Measurements from ENCODE around the gene THSD7B. TPM values are rescaled to one million over a fixed set of nuclear protein-coding genes. Genes with fewer than 3 reads are reported as not detected.

Gene THSD7B
- total and polyA plus RNA-seq, 4 donors = 3.9 to 10.8 (median 4.0) TPM

GRCh38 chr2:137261881-137262585, 496.7 kb downstream of the THSD7B start:
- H3K27ac ChIP-seq (ENCODE audit: low read depth, low read length) = no peak overlapping the region
- H3K4me3 ChIP-seq (ENCODE audit: low read depth, low read length) = no peak overlapping the region
- peak in 1 of 6 donors; percentile 28 for DNase-seq (ENCODE audit: low read depth in 4 of 6, low spot score in 6 of 6)
- no peaks in the 10 kb centered on the region for H3K27me3 ChIP-seq (ENCODE audit: control insufficient read depth, insufficient read depth, low read length)
- no peaks in the 10 kb centered on the region for H3K36me3 ChIP-seq (ENCODE audit: control insufficient read depth, insufficient read depth, low read length)
- H3K4me1 ChIP-seq (ENCODE audit: control insufficient read depth, insufficient read depth, low read length) = no peaks in the 10 kb centered on the region
- 91% methylated on average over 1 of the region's 3 CpGs for WGBS (ENCODE audit: insufficient coverage)
- H3K9me3 ChIP-seq (ENCODE audit: control insufficient read depth, insufficient read depth, low read length) = no peaks in the 10 kb centered on the region

GRCh38 chr2:137262594-137262993, 497.2 kb downstream of the THSD7B start:
- DNase-seq (ENCODE audit: low read depth in 4 of 6, low spot score in 6 of 6) = peak in 2 of 6 donors; percentile 5 to 42
- no peaks in the 10 kb centered on the region for H3K36me3 ChIP-seq (ENCODE audit: control insufficient read depth, insufficient read depth, low read length)
- H3K27ac ChIP-seq (ENCODE audit: low read depth, low read length) = no peak overlapping the region
- H3K9me3 ChIP-seq (ENCODE audit: control insufficient read depth, insufficient read depth, low read length) = no peaks in the 10 kb centered on the region
- H3K27me3 ChIP-seq (ENCODE audit: control insufficient read depth, insufficient read depth, low read length) = no peaks in the 10 kb centered on the region
- WGBS (ENCODE audit: insufficient coverage) = no CpG with 5 or more reads among the region's 2 CpGs
- H3K4me1 ChIP-seq (ENCODE audit: control insufficient read depth, insufficient read depth, low read length) = no peaks in the 10 kb centered on the region
- H3K4me3 ChIP-seq (ENCODE audit: low read depth, low read length) = no peak overlapping the region

GRCh38 chr2:137287913-137288639, 522.7 kb downstream of the THSD7B start:
- WGBS (ENCODE audit: insufficient coverage) = 33% methylated on average over 1 of the region's 4 CpGs
- Histone ChIP-seq H3K27me3 (ENCODE audit: control insufficient read depth, insufficient read depth, low read length) (no peaks in the 10 kb centered on the region), H3K27ac (ENCODE audit: low read depth, low read length) (no peak overlapping the region), H3K36me3 (ENCODE audit: control insufficient read depth, insufficient read depth, low read length) (no peaks in the 10 kb centered on the region), H3K4me1 (ENCODE audit: control insufficient read depth, insufficient read depth, low read length) (no peaks in the 10 kb centered on the region), H3K9me3 (ENCODE audit: control insufficient read depth, insufficient read depth, low read length) (no peaks in the 10 kb centered on the region), H3K4me3 (ENCODE audit: low read depth, low read length) (no peak overlapping the region)
- peak in 2 of 6 donors; percentile 7 to 11 for DNase-seq (ENCODE audit: low read depth in 4 of 6, low spot score in 6 of 6)

- Histone ChIP-seq H3K27me3 (ENCODE audit: control insufficient read depth, insufficient read depth, low read length) (no peaks in the 10 kb centered on the region), H3K4me1 (ENCODE audit: control insufficient read depth, insufficient read depth, low read length) (no peaks in the 10 kb centered on the region), H3K9me3 (ENCODE audit: control insufficient read depth, insufficient read depth, low read length) (no peaks in the 10 kb centered on the region), H3K36me3 (ENCODE audit: control insufficient read depth, insufficient read depth, low read length) (no peaks in the 10 kb centered on the region), H3K4me3 (ENCODE audit: low read depth, low read length) (no peak overlapping the region), H3K27ac (ENCODE audit: low read depth, low read length) (no peak overlapping the region)
- DNase-seq (ENCODE audit: low read depth in 4 of 6, low spot score in 6 of 6) = peak in 1 of 6 donors; percentile 53
Observed at GRCh38 chr2:137291836-137292570, 526.7 kb downstream of the THSD7B start.

- 90% methylated on average over 3 of the region's 3 CpGs for WGBS (ENCODE audit: insufficient coverage)
- no peak overlapping the region for H3K4me3 ChIP-seq (ENCODE audit: low read depth, low read length)
- no peaks in the 10 kb centered on the region for H3K36me3 ChIP-seq (ENCODE audit: control insufficient read depth, insufficient read depth, low read length)
- no peaks in the 10 kb centered on the region for H3K27me3 ChIP-seq (ENCODE audit: control insufficient read depth, insufficient read depth, low read length)
- H3K27ac ChIP-seq (ENCODE audit: low read depth, low read length) = no peak overlapping the region
- H3K9me3 ChIP-seq (ENCODE audit: control insufficient read depth, insufficient read depth, low read length) = peaks cover 8% of the 10 kb centered on the region
- DNase-seq (ENCODE audit: low read depth in 4 of 6, low spot score in 6 of 6) = no peak
- no peaks in the 10 kb centered on the region for H3K4me1 ChIP-seq (ENCODE audit: control insufficient read depth, insufficient read depth, low read length)
Observed at GRCh38 chr2:137298377-137298776, 533.0 kb downstream of the THSD7B start.

- peak in 1 of 6 donors; percentile 61 for DNase-seq (ENCODE audit: low read depth in 4 of 6, low spot score in 6 of 6)
- Histone ChIP-seq H3K4me1 (ENCODE audit: control insufficient read depth, insufficient read depth, low read length) (no peaks in the 10 kb centered on the region), H3K27ac (ENCODE audit: low read depth, low read length) (no peak overlapping the region), H3K27me3 (ENCODE audit: control insufficient read depth, insufficient read depth, low read length) (no peaks in the 10 kb centered on the region), H3K4me3 (ENCODE audit: low read depth, low read length) (no peak overlapping the region), H3K36me3 (ENCODE audit: control insufficient read depth, insufficient read depth, low read length) (no peaks in the 10 kb centered on the region), H3K9me3 (ENCODE audit: control insufficient read depth, insufficient read depth, low read length) (peaks cover 8% of the 10 kb centered on the region)
- WGBS (ENCODE audit: insufficient coverage) = 35% methylated on average over 1 of the region's 2 CpGs
Observed at GRCh38 chr2:137300987-137301386, 535.6 kb downstream of the THSD7B start.

- Histone ChIP-seq H3K4me3 (ENCODE audit: low read depth, low read length) (no peak overlapping the region), H3K4me1 (ENCODE audit: control insufficient read depth, insufficient read depth, low read length) (no peaks in the 10 kb centered on the region), H3K36me3 (ENCODE audit: control insufficient read depth, insufficient read depth, low read length) (no peaks in the 10 kb centered on the region), H3K9me3 (ENCODE audit: control insufficient read depth, insufficient read depth, low read length) (peaks cover 8% of the 10 kb centered on the region), H3K27me3 (ENCODE audit: control insufficient read depth, insufficient read depth, low read length) (no peaks in the 10 kb centered on the region), H3K27ac (ENCODE audit: low read depth, low read length) (no peak overlapping the region)
- no CpG with 5 or more reads among the region's 3 CpGs for WGBS (ENCODE audit: insufficient coverage)
- no peak for DNase-seq (ENCODE audit: low read depth in 4 of 6, low spot score in 6 of 6)
Observed at GRCh38 chr2:137302957-137303356, 537.6 kb downstream of the THSD7B start.

GRCh38 chr2:137316075-137316474, 550.7 kb downstream of the THSD7B start:
- DNase-seq (ENCODE audit: low read depth in 4 of 6, low spot score in 6 of 6) = no peak
- H3K36me3 ChIP-seq (ENCODE audit: control insufficient read depth, insufficient read depth, low read length) = no peaks in the 10 kb centered on the region
- no peak overlapping the region for H3K27ac ChIP-seq (ENCODE audit: low read depth, low read length)
- no CpG with 5 or more reads among the region's 4 CpGs for WGBS (ENCODE audit: insufficient coverage)
- H3K27me3 ChIP-seq (ENCODE audit: control insufficient read depth, insufficient read depth, low read length) = no peaks in the 10 kb centered on the region
- no peaks in the 10 kb centered on the region for H3K4me1 ChIP-seq (ENCODE audit: control insufficient read depth, insufficient read depth, low read length)
- no peak overlapping the region for H3K4me3 ChIP-seq (ENCODE audit: low read depth, low read length)
- H3K9me3 ChIP-seq (ENCODE audit: control insufficient read depth, insufficient read depth, low read length) = no peaks in the 10 kb centered on the region

GRCh38 chr2:137321566-137321965, 556.2 kb downstream of the THSD7B start:
- WGBS (ENCODE audit: insufficient coverage) = no CpG with 5 or more reads among the region's 1 CpG
- Histone ChIP-seq H3K27ac (ENCODE audit: low read depth, low read length) (no peak overlapping the region), H3K4me3 (ENCODE audit: low read depth, low read length) (no peak overlapping the region), H3K9me3 (ENCODE audit: control insufficient read depth, insufficient read depth, low read length) (no peaks in the 10 kb centered on the region), H3K36me3 (ENCODE audit: control insufficient read depth, insufficient read depth, low read length) (no peaks in the 10 kb centered on the region), H3K27me3 (ENCODE audit: control insufficient read depth, insufficient read depth, low read length) (no peaks in the 10 kb centered on the region), H3K4me1 (ENCODE audit: control insufficient read depth, insufficient read depth, low read length) (no peaks in the 10 kb centered on the region)
- DNase-seq (ENCODE audit: low read depth in 4 of 6, low spot score in 6 of 6) = peak in 1 of 6 donors; percentile 58

All from spinal cord (tissue), 10 donors.